Calu3 (cell line): Measurements from ENCODE around the gene PRODH2. TPM values are rescaled to one million over a fixed set of nuclear protein-coding genes. Genes with fewer than 3 reads are reported as not detected.

Experiments used
- BruUV-seq: library from RNA; stranded (reverse); fragments of 400-500 nt; replicated peaks from 2 replicates; lab custom pipeline; 2021; lab: Mats Ljungman, UMichigan
- CTCF ChIA-PET: fragments of 300-600 bp; sonication (Branson Sonifier 250); formaldehyde crosslinking; loops from one replicate; lab custom pipeline; 2022; ENCODE audit warnings: antibody characterized with exemption; lab: Charles Lee
- DNase-seq: peaks from one replicate; pipeline ENCODE4 v3.0.0; 2022
- H3K27ac Mint-ChIP-seq: one replicate; pipeline ENCODE4 v1.8.0; 2022; ENCODE audit warnings: mixed read lengths; ENCODE audit not compliant: unreplicated experiment
- H3K27me3 Mint-ChIP-seq: one replicate; pipeline ENCODE4 v1.8.0; 2022; ENCODE audit warnings: mixed read lengths; ENCODE audit not compliant: unreplicated experiment
- H3K36me3 Mint-ChIP-seq: one replicate; pipeline ENCODE4 v1.8.0; 2022; ENCODE audit warnings: mild to moderate bottlenecking, moderate library complexity, mixed read lengths; ENCODE audit not compliant: insufficient read depth, unreplicated experiment
- H3K4me1 Mint-ChIP-seq: one replicate; pipeline ENCODE4 v1.8.0; 2022; ENCODE audit warnings: mild to moderate bottlenecking, low read depth, mixed read lengths; ENCODE audit not compliant: unreplicated experiment
- H3K4me3 Mint-ChIP-seq: one replicate; pipeline ENCODE4 v1.8.0; 2022; ENCODE audit warnings: mild to moderate bottlenecking, low read depth, moderate library complexity, mixed read lengths; ENCODE audit not compliant: unreplicated experiment
- H3K9me3 Mint-ChIP-seq: one replicate; pipeline ENCODE4 v1.8.0; 2022; ENCODE audit warnings: low read depth, mixed read lengths; ENCODE audit not compliant: unreplicated experiment
- CTCF ChIP-seq: fragments of 200-600 bp; IDR thresholded peaks from one replicate; pipeline ENCODE4 v1.8.0; 2022; ENCODE audit warnings: antibody characterized with exemption; ENCODE audit not compliant: unreplicated experiment
- intact Hi-C: fragments of 100-400 bp; cut with micrococcal nuclease; formaldehyde crosslinking; loops from one replicate; pipeline ENCODE4 v1.10.0; 2022; ENCODE audit not compliant: unreplicated experiment
- total RNA-seq: library from RNA; stranded (reverse); gene quantifications from 2 replicates; pipeline ENCODE4 v1.2.3, GENCODE V29; 2022

The PRODH2 gene
- total RNA-seq, 1 experiment from 2014 or later = not detected

- Mint-ChIP-seq H3K27me3 (no peaks in the 10 kb centered on the region), H3K36me3 (peaks cover 45% of the 10 kb centered on the region), H3K27ac (no peak overlapping the region), H3K9me3 (no peaks in the 10 kb centered on the region), H3K4me3 (no peak overlapping the region), H3K4me1 (no peaks in the 10 kb centered on the region)
- no peak for DNase-seq
- intact Hi-C loops = no loop called here
- BruUV-seq = no TSS peak
- CTCF ChIA-PET = no interaction called here
- TF ChIP-seq CTCF = no peak
Measured at GRCh38 chr19:35768082-35768421, 44.6 kb downstream of the PRODH2 start.

DNA sequence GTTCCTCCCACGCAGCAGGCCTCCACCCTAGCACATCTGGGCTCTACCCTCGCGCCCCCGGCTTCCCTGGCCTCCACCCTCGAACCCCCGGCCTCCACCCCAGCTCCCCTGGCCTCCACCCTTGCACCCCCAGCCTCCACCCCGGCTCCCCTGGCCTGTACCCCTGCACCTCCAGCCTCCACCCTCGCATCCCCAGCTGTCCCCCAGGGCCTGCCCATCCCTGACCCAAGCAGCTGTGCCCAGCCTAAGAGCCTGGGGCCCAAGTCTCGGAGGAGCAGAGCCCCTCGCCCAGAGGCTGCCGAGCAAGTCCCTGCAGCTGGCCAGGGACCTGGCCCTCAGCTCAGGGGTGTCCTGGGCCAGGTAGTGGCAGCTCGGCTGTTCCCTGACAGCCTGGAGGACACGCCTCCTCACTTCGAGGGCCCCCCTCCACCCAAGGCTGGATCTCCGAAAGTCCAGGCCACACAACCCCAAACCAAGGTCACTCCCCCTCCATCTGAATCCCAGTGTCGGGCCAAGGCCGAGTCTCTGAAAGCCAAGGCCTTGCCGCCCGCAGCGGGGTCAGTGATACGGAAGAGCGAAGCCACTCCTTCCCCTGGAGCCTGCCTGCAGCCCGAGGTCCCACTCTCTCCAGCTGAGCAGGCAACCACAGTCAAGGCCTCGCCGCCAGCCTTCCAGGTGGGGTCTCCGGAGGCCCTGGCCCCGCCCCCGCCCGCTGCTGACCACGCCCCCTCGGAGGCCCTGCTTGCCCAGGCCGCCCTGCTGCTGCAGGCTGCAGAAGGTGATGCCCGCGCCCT lies 45.2 kb downstream of the PRODH2 start:
- TF ChIP-seq CTCF = no peak
- peaks cover 51% of the 10 kb centered on the region for H3K36me3 Mint-ChIP-seq
- no peaks in the 10 kb centered on the region for H3K4me1 Mint-ChIP-seq
- no TSS peak for BruUV-seq
- no peak for DNase-seq
- H3K27me3 Mint-ChIP-seq = no peaks in the 10 kb centered on the region
- no peak overlapping the region for H3K4me3 Mint-ChIP-seq
- H3K27ac Mint-ChIP-seq = no peak overlapping the region
- no peaks in the 10 kb centered on the region for H3K9me3 Mint-ChIP-seq
- CTCF ChIA-PET = interaction anchor here (0.6 kb wide), 1 partner anchor 386 kb away, joined by 4 read pairs; no protein-coding TSS in a partner anchor
- intact Hi-C loops = no loop called here

DNA sequence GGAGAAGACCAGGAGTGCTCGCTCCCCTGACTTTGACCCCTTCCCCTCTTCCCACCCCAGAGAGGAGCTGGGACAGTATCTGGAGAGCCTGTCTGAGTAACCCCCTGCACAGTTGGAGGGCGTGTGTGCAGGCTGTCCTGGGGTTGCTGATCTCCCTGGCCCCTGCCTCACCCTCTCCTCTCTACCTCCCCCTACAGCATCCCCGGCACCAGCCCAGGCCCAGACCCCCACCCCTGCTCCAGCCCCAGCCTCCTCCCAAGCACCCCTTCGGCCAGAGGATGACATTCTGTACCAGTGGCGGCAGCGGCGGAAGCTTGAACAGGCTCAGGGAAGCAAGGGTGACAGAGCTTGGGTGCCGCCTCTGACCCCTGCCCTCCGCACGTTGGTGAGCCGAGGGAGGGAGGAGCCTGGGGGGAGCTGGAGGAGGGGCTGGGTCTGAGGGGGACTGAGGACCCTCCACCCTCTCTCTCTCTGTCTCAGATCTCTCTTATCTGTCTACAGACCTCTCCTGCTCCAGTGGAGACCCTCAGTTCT lies 46.0 kb downstream of the PRODH2 start:
- TF ChIP-seq CTCF = no peak
- no peaks in the 10 kb centered on the region for H3K27me3 Mint-ChIP-seq
- peaks cover 59% of the 10 kb centered on the region for H3K36me3 Mint-ChIP-seq
- no TSS peak for BruUV-seq
- H3K27ac Mint-ChIP-seq = no peak overlapping the region
- no peaks in the 10 kb centered on the region for H3K4me1 Mint-ChIP-seq
- DNase-seq = no peak
- H3K4me3 Mint-ChIP-seq = no peak overlapping the region
- intact Hi-C loops = no loop called here
- CTCF ChIA-PET = interaction anchor here (0.6 kb wide), 2 partner anchors 19 to 385 kb away, joined by 3 to 4 read pairs; no protein-coding TSS in a partner anchor
- no peaks in the 10 kb centered on the region for H3K9me3 Mint-ChIP-seq

GRCh38 chr19:35764432-35765315 lies 48.0 kb downstream of the PRODH2 start:
- Mint-ChIP-seq H3K4me3 (no peak overlapping the region), H3K27ac (no peak overlapping the region), H3K36me3 (peaks cover 59% of the 10 kb centered on the region), H3K27me3 (no peaks in the 10 kb centered on the region), H3K4me1 (peaks cover 2% of the 10 kb centered on the region), H3K9me3 (no peaks in the 10 kb centered on the region)
- no peak for TF ChIP-seq CTCF
- intact Hi-C loops = no loop called here
- BruUV-seq = no TSS peak
- no peak for DNase-seq
- CTCF ChIA-PET = no interaction called here
